ENCODE data around the gene GRM7. TPM values are rescaled to one million over a fixed set of nuclear protein-coding genes. Genes with fewer than 3 reads are reported as not detected.

GRM7 gene
- total and polyA plus RNA-seq, 2 experiments from 2014 or later = 0.40 TPM; not detected in 1

DNA sequence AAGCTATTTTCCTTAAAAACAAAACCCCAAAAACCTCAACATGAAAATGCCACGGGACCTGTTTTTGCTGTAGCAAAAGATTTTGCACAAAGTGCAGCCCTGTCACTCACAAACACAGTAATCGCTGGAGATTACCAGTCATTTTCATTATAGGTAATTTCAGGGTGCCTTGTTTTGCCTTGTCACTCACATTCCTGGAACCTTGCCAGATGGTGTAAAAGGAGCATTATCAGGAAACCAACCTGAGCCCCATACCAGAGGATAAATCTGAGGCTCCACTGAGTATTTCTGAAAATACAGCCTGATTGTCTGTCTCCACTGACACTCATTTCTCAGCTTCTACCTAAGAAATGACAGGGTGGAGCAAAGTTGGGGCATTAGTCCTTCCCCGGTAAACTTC, 849.4 kb downstream of the GRM7 start (continued):
- TF ChIP-seq, protein P1, sequence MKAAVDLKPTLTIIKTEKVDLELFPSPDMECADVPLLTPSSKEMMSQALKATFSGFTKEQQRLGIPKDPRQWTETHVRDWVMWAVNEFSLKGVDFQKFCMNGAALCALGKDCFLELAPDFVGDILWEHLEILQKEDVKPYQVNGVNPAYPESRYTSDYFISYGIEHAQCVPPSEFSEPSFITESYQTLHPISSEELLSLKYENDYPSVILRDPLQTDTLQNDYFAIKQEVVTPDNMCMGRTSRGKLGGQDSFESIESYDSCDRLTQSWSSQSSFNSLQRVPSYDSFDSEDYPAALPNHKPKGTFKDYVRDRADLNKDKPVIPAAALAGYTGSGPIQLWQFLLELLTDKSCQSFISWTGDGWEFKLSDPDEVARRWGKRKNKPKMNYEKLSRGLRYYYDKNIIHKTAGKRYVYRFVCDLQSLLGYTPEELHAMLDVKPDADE (IDR thresholded peaks at IDR 0.05) = no peak

DNA sequence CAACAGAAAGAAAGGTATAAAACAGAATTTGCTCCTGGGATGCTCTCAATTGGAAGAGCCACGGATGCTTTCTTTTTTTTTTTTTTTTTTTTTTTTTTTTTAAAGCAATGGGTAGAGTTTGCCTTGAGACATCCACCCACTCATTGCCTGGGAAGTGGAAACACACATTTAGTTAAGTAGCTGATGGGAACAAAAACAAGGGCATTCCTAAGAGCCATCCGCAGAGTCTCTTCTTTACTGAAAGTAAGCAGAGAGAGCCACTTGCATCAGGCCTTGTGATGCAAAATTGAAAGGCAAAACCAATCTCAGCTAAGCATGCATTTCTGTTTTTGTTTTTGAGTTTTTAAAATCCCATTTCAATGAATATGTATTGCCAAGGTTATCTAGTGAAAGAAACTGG, 852.8 kb downstream of the GRM7 start:
- Histone ChIP-seq H3K4me2 (0 out of 2 replicates have a peak overlapping the region, but pooled peaks have one; percentile 4), H3F3A (replicated peaks; ENCODE audit: low read depth) (no peaks in the 10 kb centered on the region), H3K9me2 (ENCODE audit: insufficient read depth) (peaks cover 9% of the 10 kb centered on the region), H4K20me1 (replicated peaks; ENCODE audit: insufficient read depth) (no peaks in the 10 kb centered on the region), H3K4me1 (ENCODE audit: insufficient read depth) (peaks cover 10% of the 10 kb centered on the region), H2AFZ (no peak overlapping the region), H3K27ac (ENCODE audit: low read depth) (peak overlapping the region; percentile 56), H3K79me2 (replicated peaks; ENCODE audit: insufficient read depth) (no peaks in the 10 kb centered on the region), H3K27me3 (ENCODE audit: insufficient read depth) (no peaks in the 10 kb centered on the region), H3K36me3 (ENCODE audit: insufficient read depth) (no peaks in the 10 kb centered on the region), H3K4me3 (no peak overlapping the region)
- no peak overlapping the region for H3K4me3 Mint-ChIP-seq
- H3K4me1 Mint-ChIP-seq = peaks cover 9% of the 10 kb centered on the region
- no peaks in the 10 kb centered on the region for H3K27me3 Mint-ChIP-seq (ENCODE audit: insufficient read depth, low read depth, poor library complexity)
- H3K9me3 Mint-ChIP-seq = no peaks in the 10 kb centered on the region; the same call in 2 of the 3 replicates
- TF ChIP-seq ZNF114 (CRISPR knock-in tag; IDR thresholded peaks at IDR 0.05) (no peak), ZNF331 (CRISPR knock-in tag; IDR thresholded peaks at IDR 0.05; ENCODE audit: low read depth) (no peak), POLR2AphosphoS5 (IDR thresholded peaks at IDR 0.05; ENCODE audit: low read depth) (no peak), EZH2phosphoT487 (IDR thresholded peaks at IDR 0.05; ENCODE audit: unreplicated experiment) (no peak), CREB1 (CRISPR knock-in tag; IDR thresholded peaks at IDR 0.05; ENCODE audit: low read depth) (no peak), JUNB (IDR thresholded peaks at IDR 0.05; ENCODE audit: unreplicated experiment) (no peak), NANOG (IDR thresholded peaks at IDR 0.05; ENCODE audit: borderline replicate concordance) (no peak; the same call in 1 of the 2 replicates)
- TF ChIP-seq, protein P2, sequence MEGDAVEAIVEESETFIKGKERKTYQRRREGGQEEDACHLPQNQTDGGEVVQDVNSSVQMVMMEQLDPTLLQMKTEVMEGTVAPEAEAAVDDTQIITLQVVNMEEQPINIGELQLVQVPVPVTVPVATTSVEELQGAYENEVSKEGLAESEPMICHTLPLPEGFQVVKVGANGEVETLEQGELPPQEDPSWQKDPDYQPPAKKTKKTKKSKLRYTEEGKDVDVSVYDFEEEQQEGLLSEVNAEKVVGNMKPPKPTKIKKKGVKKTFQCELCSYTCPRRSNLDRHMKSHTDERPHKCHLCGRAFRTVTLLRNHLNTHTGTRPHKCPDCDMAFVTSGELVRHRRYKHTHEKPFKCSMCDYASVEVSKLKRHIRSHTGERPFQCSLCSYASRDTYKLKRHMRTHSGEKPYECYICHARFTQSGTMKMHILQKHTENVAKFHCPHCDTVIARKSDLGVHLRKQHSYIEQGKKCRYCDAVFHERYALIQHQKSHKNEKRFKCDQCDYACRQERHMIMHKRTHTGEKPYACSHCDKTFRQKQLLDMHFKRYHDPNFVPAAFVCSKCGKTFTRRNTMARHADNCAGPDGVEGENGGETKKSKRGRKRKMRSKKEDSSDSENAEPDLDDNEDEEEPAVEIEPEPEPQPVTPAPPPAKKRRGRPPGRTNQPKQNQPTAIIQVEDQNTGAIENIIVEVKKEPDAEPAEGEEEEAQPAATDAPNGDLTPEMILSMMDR (conservative IDR thresholded peaks at IDR 0.05; ENCODE audit: low read depth in 2 of 2) = no peak
- TF ChIP-seq, protein P3, sequence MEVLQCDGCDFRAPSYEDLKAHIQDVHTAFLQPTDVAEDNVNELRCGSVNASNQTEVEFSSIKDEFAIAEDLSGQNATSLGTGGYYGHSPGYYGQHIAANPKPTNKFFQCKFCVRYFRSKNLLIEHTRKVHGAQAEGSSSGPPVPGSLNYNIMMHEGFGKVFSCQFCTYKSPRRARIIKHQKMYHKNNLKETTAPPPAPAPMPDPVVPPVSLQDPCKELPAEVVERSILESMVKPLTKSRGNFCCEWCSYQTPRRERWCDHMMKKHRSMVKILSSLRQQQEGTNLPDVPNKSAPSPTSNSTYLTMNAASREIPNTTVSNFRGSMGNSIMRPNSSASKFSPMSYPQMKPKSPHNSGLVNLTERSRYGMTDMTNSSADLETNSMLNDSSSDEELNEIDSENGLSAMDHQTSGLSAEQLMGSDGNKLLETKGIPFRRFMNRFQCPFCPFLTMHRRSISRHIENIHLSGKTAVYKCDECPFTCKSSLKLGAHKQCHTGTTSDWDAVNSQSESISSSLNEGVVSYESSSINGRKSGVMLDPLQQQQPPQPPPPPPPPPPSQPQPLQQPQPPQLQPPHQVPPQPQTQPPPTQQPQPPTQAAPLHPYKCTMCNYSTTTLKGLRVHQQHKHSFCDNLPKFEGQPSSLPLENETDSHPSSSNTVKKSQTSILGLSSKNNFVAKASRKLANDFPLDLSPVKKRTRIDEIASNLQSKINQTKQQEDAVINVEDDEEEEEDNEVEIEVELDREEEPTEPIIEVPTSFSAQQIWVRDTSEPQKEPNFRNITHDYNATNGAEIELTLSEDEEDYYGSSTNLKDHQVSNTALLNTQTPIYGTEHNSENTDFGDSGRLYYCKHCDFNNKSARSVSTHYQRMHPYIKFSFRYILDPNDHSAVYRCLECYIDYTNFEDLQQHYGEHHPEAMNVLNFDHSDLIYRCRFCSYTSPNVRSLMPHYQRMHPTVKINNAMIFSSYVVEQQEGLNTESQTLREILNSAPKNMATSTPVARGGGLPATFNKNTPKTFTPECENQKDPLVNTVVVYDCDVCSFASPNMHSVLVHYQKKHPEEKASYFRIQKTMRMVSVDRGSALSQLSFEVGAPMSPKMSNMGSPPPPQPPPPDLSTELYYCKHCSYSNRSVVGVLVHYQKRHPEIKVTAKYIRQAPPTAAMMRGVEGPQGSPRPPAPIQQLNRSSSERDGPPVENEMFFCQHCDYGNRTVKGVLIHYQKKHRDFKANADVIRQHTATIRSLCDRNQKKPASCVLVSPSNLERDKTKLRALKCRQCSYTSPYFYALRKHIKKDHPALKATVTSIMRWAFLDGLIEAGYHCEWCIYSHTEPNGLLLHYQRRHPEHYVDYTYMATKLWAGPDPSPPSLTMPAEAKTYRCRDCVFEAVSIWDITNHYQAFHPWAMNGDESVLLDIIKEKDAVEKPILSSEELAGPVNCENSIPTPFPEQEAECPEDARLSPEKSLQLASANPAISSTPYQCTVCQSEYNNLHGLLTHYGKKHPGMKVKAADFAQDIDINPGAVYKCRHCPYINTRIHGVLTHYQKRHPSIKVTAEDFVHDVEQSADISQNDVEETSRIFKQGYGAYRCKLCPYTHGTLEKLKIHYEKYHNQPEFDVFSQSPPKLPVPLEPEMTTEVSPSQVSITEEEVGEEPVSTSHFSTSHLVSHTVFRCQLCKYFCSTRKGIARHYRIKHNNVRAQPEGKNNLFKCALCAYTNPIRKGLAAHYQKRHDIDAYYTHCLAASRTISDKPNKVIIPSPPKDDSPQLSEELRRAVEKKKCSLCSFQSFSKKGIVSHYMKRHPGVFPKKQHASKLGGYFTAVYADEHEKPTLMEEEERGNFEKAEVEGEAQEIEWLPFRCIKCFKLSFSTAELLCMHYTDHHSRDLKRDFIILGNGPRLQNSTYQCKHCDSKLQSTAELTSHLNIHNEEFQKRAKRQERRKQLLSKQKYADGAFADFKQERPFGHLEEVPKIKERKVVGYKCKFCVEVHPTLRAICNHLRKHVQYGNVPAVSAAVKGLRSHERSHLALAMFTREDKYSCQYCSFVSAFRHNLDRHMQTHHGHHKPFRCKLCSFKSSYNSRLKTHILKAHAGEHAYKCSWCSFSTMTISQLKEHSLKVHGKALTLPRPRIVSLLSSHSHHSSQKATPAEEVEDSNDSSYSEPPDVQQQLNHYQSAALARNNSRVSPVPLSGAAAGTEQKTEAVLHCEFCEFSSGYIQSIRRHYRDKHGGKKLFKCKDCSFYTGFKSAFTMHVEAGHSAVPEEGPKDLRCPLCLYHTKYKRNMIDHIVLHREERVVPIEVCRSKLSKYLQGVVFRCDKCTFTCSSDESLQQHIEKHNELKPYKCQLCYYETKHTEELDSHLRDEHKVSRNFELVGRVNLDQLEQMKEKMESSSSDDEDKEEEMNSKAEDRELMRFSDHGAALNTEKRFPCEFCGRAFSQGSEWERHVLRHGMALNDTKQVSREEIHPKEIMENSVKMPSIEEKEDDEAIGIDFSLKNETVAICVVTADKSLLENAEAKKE (CRISPR knock-in tag; IDR thresholded peaks at IDR 0.05) = no peak
- TF ChIP-seq, protein P1 (IDR thresholded peaks at IDR 0.05) = no peak
- no peaks in the 10 kb centered on the region for H3K36me3 Mint-ChIP-seq (ENCODE audit: low read depth)
- peak overlapping the region; percentile 59; the same call in 1 of the 2 replicates for H3K27ac Mint-ChIP-seq
- peak; percentile 34 for DNase-seq (ENCODE audit: low spot score)
- ATAC-seq = peak; percentile 70
